Measurements from ENCODE around the gene RHOG. TPM values are rescaled to one million over a fixed set of nuclear protein-coding genes. Genes with fewer than 3 reads are reported as not detected.
A peak's percentile ranks its signal among the peaks of the same experiment; 100 is the strongest.

Gene RHOG
- total RNA-seq, 4 donors from 2014 or later, result 38.0 to 77.4 (median 46.9) TPM

DNA sequence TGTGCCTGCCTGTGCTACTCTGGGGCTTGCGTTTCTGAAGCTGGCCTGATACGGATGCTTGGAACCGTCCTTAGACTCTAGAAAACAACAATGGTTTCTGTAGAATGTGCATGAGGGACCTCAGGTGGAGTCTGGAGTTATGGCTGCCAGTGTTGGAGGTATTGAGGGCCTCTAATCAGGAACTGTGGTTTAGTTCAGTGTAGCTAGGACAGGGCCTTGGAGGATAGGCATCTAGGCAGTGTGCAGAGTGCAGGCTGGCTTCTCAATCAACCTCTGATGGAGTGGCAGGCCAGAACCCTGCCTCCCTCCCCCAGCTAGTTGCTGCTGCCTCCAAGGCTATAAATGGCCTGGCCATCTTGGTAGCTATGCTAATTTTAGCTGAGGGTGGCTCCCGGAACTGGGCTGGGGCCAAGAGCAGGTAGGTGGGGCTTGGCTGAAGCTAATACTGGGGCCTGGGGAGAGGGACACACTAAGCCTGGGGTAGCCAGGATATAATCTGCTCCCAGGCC lies 18.7 kb upstream of the RHOG start:
- intact Hi-C loops (cut with DNase I; ENCODE audit: low total_unique reads) (loop anchor here (5.0 kb wide), 2 partner anchors 68 to 88 kb away; no protein-coding TSS in a partner anchor), in situ Hi-C loops (cut with MboI; ENCODE audit: low sequenced_read_pairs in 4 of 4) (loop anchor here in 2 of 4 donors (10.0 to 25.0 kb wide), 2 partner anchors 103 to 185 kb away; no protein-coding TSS in a partner anchor)
- Histone ChIP-seq H3K36me3 (no peaks in the 10 kb centered on the region), H3K27ac (peak overlapping the region; percentile 99 to 100 (median 100)), H3K9me3 (no peaks in the 10 kb centered on the region), H3K27me3 (no peaks in the 10 kb centered on the region), H3K4me3 (peak overlapping the region; percentile 24 to 97 (median 92)), H3K4me1 (peaks cover 71 to 75% of the 10 kb centered on the region in 2 donors)
- peak; percentile 83 to 93 for DNase-seq
- ATAC-seq, result peak; percentile 39 to 45
- no peak for TF ChIP-seq CTCF (IDR thresholded peaks at IDR 0.05 in 4 of 5, conservative IDR thresholded peaks at IDR 0.05 in 1 of 5)
- TF ChIP-seq POLR2A (IDR thresholded peaks at IDR 0.05), result peak; percentile 44 to 63

DNA sequence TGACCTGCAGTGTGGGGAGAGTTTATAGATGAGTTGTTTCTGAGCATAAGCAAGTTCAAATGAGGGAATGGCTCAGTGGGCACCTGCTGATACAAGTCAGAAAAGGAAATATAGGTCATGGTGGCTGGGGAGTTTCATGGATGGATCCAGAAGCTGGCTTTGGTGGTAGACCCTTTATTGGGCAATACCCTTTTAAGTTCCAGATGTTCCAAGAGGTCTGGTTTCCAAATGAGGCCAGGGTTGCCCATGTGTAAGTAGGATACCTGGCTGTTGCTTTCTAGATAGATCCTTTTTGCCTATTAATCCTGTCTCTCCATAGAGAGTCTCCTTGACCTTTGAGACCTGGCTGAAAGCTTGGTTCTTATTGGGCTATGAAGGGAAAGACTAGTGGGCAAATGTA lies 16.9 kb upstream of the RHOG start:
- Histone ChIP-seq H3K4me3 (peak overlapping the region; percentile 91 to 97 (median 96)), H3K27me3 (no peaks in the 10 kb centered on the region), H3K9me3 (no peaks in the 10 kb centered on the region), H3K36me3 (no peaks in the 10 kb centered on the region), H3K27ac (peak overlapping the region; percentile 99 to 100 (median 100)), H3K4me1 (peaks cover 75 to 76% of the 10 kb centered on the region in 2 donors)
- ATAC-seq, result no peak
- DNase-seq, result no peak
- in situ Hi-C loops (cut with MboI; ENCODE audit: low sequenced_read_pairs in 4 of 4) (loop anchor here in 2 of 4 donors (10.0 to 25.0 kb wide), 2 partner anchors 105 to 187 kb away; no protein-coding TSS in a partner anchor), intact Hi-C loops (cut with DNase I; ENCODE audit: low total_unique reads) (loop anchor here (5.0 kb wide), 2 partner anchors 70 to 90 kb away; no protein-coding TSS in a partner anchor)
- TF ChIP-seq POLR2A (IDR thresholded peaks at IDR 0.05) (peak in 1 of 2 donors; percentile 12), CTCF (IDR thresholded peaks at IDR 0.05 in 4 of 5, conservative IDR thresholded peaks at IDR 0.05 in 1 of 5) (no peak)

DNA sequence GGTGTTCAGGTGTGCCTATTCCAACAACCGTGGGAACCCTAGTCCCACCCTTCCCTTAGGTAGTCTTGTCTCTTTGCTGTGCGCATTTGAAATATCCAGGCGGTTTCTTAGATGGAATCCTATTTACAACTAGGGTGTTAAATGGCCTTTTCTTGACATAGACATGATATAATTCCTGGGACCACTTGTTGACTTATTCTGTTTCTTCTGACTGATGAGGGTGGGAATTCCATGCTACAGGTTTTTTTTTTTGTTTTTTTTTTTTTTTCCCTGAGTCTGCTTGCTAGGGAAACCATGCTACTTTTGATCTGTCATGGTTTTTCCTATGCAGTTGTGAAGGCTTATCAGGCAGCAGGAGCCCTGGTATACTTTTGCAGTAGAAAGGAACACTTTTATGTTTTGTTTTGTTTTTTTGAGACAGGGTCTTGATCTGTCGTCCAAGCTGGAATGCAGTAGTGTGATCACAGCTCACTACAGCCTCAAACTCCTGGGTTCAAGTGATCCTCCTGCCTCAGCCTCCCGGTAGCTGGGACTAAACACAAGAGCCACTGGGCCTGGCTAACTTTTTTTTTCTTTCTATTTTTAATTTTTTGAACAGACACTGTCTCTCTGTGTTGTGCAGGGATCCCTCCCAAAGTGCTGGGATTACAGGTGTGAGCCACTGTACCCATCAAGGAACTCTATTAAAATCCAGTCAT lies 16.2 kb upstream of the RHOG start:
- peak overlapping the region; percentile 99 to 100 (median 100) for H3K27ac ChIP-seq
- peaks cover 71 to 75% of the 10 kb centered on the region in 2 donors for H3K4me1 ChIP-seq
- DNase-seq, result no peak

More for the DNA sequence above, 16.2 kb upstream of the RHOG start:
- Histone ChIP-seq H3K9me3 (no peaks in the 10 kb centered on the region), H3K4me3 (peak overlapping the region; percentile 91 to 97 (median 96)), H3K36me3 (no peaks in the 10 kb centered on the region), H3K27me3 (no peaks in the 10 kb centered on the region)
- no peak for ATAC-seq
- TF ChIP-seq CTCF (IDR thresholded peaks at IDR 0.05 in 4 of 5, conservative IDR thresholded peaks at IDR 0.05 in 1 of 5), result no peak
- TF ChIP-seq POLR2A (IDR thresholded peaks at IDR 0.05), result no peak
- intact Hi-C loops (cut with DNase I; ENCODE audit: low total_unique reads), result loop anchor here (5.0 kb wide), 2 partner anchors 70 to 90 kb away; no protein-coding TSS in a partner anchor
- in situ Hi-C loops (cut with MboI; ENCODE audit: low sequenced_read_pairs in 4 of 4), result loop anchor here in 2 of 4 donors (10.0 to 25.0 kb wide), 2 partner anchors 105 to 188 kb away; no protein-coding TSS in a partner anchor

All from gastrocnemius medialis (tissue), 4 donors.